HepG2 (cell line): ENCODE data around the gene MAP3K5. TPM values are rescaled to one million over a fixed set of nuclear protein-coding genes. Genes with fewer than 3 reads are reported as not detected.

Experiments
- ATAC-seq: fragments of 200-7000 bp; cut with Tn5 transposase; 3 replicates; pipeline ENCODE4 v1.9.1; 2020; ENCODE audit warnings: mild to moderate bottlenecking, moderate library complexity
- BruUV-seq: library from RNA; stranded (reverse); fragments of 400-500 nt; replicated peaks from 2 replicates; lab custom pipeline; 2021; lab: Mats Ljungman, UMichigan
- CTCF ChIA-PET: fragments of 300-600 bp; formaldehyde crosslinking; extraction: SDS; loops from one replicate; lab custom pipeline; 2021; ENCODE audit warnings: low total read pairs, inconsistent platforms, low intra/inter-chr PET ratio; lab: Yijun Ruan, JAX
- POLR2A ChIA-PET: fragments of 350-600 bp; sonication (Branson Sonifier 250); formaldehyde crosslinking; loops from one replicate; lab custom pipeline; 2020; ENCODE audit warnings: antibody characterized with exemption, inconsistent platforms; lab: Yijun Ruan, JAX
- DNase-seq: peaks from one replicate; pipeline ENCODE4 v3.0.0-alpha.2; 2015; ENCODE audit warnings: low spot score
- FAIRE-seq: peaks from 3 replicates; lab custom pipeline; 2011; peaks lifted over from hg19 to GRCh38; lab: Jason Lieb, UNC
- H2AFZ ChIP-seq: one replicate; pipeline ENCODE4 v1.6.1; 2011; ENCODE audit warnings: low read length, inconsistent platforms
- H3K27ac ChIP-seq: fragments of 300-600 bp; 3 replicates; pipeline ENCODE4 v1.8.0; 2011; ENCODE audit warnings: mixed run types, mild to moderate bottlenecking, mixed read lengths, low read length, inconsistent platforms; ENCODE audit not compliant: insufficient read depth; ENCODE audit errors: extremely low read length
- H3K27me3 ChIP-seq, 2 experiments: fragments of 200-600 bp in 1 of 2; 2 replicates in 1 of 2; 3 replicates in 1 of 2; pipeline versions ENCODE4 v1.6.0 to v1.8.0; 2011; ENCODE audit warnings: low read length in 2 of 2, mild to moderate bottlenecking in 2 of 2, moderate library complexity in 2 of 2, inconsistent platforms in 1 of 2; ENCODE audit not compliant: insufficient read depth in 2 of 2, control insufficient read depth in 1 of 2
- H3K36me3 ChIP-seq, 2 experiments: fragments of 200-600 bp in 1 of 2; replicated peaks in 1 of 2; 2 replicates in 1 of 2; 3 replicates in 1 of 2; pipeline versions ENCODE4 v1.5.1 to v1.8.0; 2011; ENCODE audit warnings: low read length in 2 of 2, inconsistent platforms in 1 of 2; ENCODE audit not compliant: insufficient read depth in 2 of 2, control insufficient read depth in 1 of 2
- H3K4me1 ChIP-seq: 2 replicates; pipeline ENCODE4 v1.5.1; 2012; ENCODE audit warnings: low read length, inconsistent platforms; ENCODE audit not compliant: insufficient read depth
- H3K4me2 ChIP-seq: 2 replicates; pipeline ENCODE4 v1.6.0; 2011; ENCODE audit warnings: low read depth, low read length, inconsistent platforms
- H3K4me3 ChIP-seq, 3 experiments: fragments of 200-600 bp in 1 of 3; sonication (generic), shearing (Covaris generic) in 1 of 3; replicated peaks in 1 of 3; 2 replicates each; pipeline ENCODE4 v1.5.1; 2011 to 2016; ENCODE audit warnings: low read length in 3 of 3, inconsistent platforms in 2 of 3, low read depth in 2 of 3, mild to moderate bottlenecking in 2 of 3, control low read depth in 1 of 3, mixed read lengths in 1 of 3; ENCODE audit not compliant: insufficient read depth in 1 of 3
- H3K79me2 ChIP-seq: one replicate; pipeline ENCODE4 v1.6.1; 2011; ENCODE audit warnings: low read length, inconsistent platforms; ENCODE audit not compliant: insufficient read depth
- H3K9ac ChIP-seq: 2 replicates; pipeline ENCODE4 v1.6.0; 2011; ENCODE audit warnings: mild to moderate bottlenecking, low read depth, low read length, inconsistent platforms; ENCODE audit not compliant: insufficient read depth
- H3K9me3 ChIP-seq: 2 replicates; pipeline ENCODE4 v1.5.1; 2012; ENCODE audit warnings: mild to moderate bottlenecking, low read length
- H4K20me1 ChIP-seq: 2 replicates; pipeline ENCODE4 v1.6.0; 2011; ENCODE audit warnings: inconsistent platforms, mild to moderate bottlenecking, low read length, moderate library complexity; ENCODE audit not compliant: insufficient read depth
- CC2D1A ChIP-seq: sonication (generic); formaldehyde crosslinking; IDR thresholded peaks from 2 replicates; pipeline ENCODE4 v1.8.1; 2023; ENCODE audit warnings: mild to moderate bottlenecking, missing genetic modification reagents
- KDM5B ChIP-seq: sonication (generic); formaldehyde crosslinking; IDR thresholded peaks from 2 replicates; pipeline ENCODE4 v1.4.0; 2020; ENCODE audit warnings: missing genetic modification reagents, mild to moderate bottlenecking, borderline replicate concordance
- NRL ChIP-seq: sonication (generic); formaldehyde crosslinking; IDR thresholded peaks from 2 replicates; pipeline ENCODE4 v1.5.0; 2020; ENCODE audit warnings: missing genetic modification reagents, mild to moderate bottlenecking, moderate library complexity, borderline replicate concordance
- POLR2AphosphoS2 ChIP-seq: IDR thresholded peaks from 2 replicates; pipeline ENCODE4 v1.6.1; 2011; ENCODE audit warnings: low read depth, low read length, improper control_type of control experiment
- RBM22 ChIP-seq: fragments of 200-400 bp; formaldehyde crosslinking; optimal IDR thresholded peaks from 2 replicates; pipeline ENCODE3; 2017; ENCODE audit warnings: mild to moderate bottlenecking, low read length, moderate library complexity
- SPEN ChIP-seq: sonication (generic); formaldehyde crosslinking; IDR thresholded peaks from 2 replicates; pipeline ENCODE4 v1.5.1; 2020; ENCODE audit warnings: low read depth, mild to moderate bottlenecking, missing genetic modification reagents
- ZBTB21 ChIP-seq: sonication (generic); formaldehyde crosslinking; IDR thresholded peaks from 2 replicates; pipeline ENCODE4 v1.4.0; 2020; ENCODE audit warnings: missing genetic modification reagents
- ZNF792 ChIP-seq: IDR thresholded peaks from 2 replicates; pipeline ENCODE4 v1.6.1; 2016
- WGBS: methylation state at CpG from one replicate; pipeline ENCODE4 v1.1.6; 2017; ENCODE audit warnings: low lambda C conversion rate; 5-methylcytosine and 5-hydroxymethylcytosine counted together
- in situ Hi-C: cut with HindIII; loops from 2 replicates; pipeline ENCODE4 v1.10.0; 2017; ENCODE audit warnings: low pct_unique_long_range_greater_than_20kb; ENCODE audit not compliant: extremely low pct_ligation_motif_present
- intact Hi-C: fragments of 100-400 bp; cut with micrococcal nuclease; formaldehyde crosslinking; loops from one replicate; pipeline ENCODE4 v1.10.0; 2022; ENCODE audit not compliant: unreplicated experiment
- polyA plus RNA-seq, 8 experiments: library from polyadenylated mRNA; depleted of rRNA in 3 of 8; stranded (reverse) in 7 of 8; unstranded in 1 of 8; fragments of >200 nt; fragmentation: Illumina TruSeq in 4 of 8; extraction: Trizol in 4 of 8; gene quantifications; 2 replicates each; pipeline versions ENCODE4 v1.2.1 to v1.2.3, GENCODE V29; 2011 to 2016; ENCODE audit warnings: low read depth in 4 of 8, missing spikeins in 1 of 8, mixed read lengths in 1 of 8; ENCODE audit not compliant: insufficient read depth in 1 of 8
- total RNA-seq, 5 experiments: library from RNA; depleted of rRNA; stranded (reverse); fragments of >200 nt; fragmentation: Illumina TruSeq; extraction: Trizol; gene quantifications; 2 replicates each; pipeline ENCODE4 v1.2.3, GENCODE V29; 2016; ENCODE audit warnings: low read depth in 1 of 5
- TF ChIP-seq, protein P1 (sequence below): sonication (generic); formaldehyde crosslinking; IDR thresholded peaks from 2 replicates; pipeline ENCODE4 v1.4.0; 2020; ENCODE audit warnings: missing genetic modification reagents
- TF ChIP-seq, protein P2 (sequence below): IDR thresholded peaks from 2 replicates; pipeline ENCODE4 v1.6.1; 2016

The MAP3K5 gene
- total and polyA plus RNA-seq, 2 of the 13 experiments (the other 11 are each of a cell fraction or from before 2014, with no cell fraction given): not detected

DNA sequence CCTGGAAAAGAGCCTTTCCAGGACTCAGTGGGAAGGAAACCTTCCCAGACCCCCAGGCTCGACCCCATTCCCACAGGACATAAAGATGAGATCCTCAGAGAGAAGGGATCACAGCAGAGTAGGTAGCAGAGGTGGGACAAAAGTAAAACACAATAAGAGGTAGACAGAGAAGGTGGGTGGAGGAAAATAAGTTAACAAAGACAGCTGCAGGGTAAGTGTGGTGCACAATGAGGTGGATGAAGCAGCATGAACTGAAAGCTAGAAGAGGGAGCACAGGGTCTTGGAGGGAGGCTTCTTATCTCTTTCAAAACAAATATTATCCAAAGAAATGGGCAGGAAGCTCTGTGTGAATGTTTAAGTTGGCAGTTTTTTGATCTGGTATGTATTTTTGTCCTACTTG is 228.1 kb downstream of the MAP3K5 start:
- CTCF ChIA-PET: no interaction called here

DNA sequence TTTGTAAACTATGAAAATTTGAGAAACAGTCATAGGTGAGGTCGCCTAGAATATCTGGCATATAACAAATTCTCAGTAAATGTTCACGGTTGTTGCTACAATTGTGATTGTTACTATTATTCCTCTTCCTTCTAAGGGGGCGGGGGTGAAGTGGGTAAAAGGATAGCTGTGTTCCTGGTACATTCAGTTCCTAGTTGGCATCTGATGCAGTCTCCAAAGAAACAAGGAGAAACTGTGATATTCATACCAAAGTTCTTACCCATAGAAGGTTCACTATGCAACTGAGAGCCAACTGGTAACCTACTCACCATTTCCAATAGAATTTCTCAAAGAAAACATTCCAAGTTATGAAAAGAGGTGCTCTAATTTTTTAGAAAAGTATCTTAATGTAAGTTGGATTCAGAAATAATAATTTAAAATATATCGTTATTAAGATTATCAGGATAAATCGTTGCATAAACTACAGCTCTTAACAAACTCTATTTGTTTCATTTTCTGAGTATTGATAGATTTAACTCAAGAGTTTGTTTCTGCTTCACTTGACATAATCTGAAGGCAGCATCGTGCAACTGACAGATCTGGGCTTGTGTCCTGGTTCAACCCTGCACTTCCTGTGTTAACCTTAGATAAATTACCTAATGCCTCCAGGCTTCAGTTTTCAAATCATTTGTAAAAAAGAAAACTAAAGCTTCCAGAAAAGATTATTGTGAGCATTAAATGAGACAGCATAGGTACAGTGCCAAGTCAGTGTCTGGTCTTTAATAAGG is 228.7 kb downstream of the MAP3K5 start:
- WGBS: 1% methylated on average over 6 of the region's 6 CpGs
- ChIA-PET POLR2A (no interaction called here), CTCF (no interaction called here)
- no peak for FAIRE-seq
- Histone ChIP-seq H3K4me2 (no peak overlapping the region), H3K4me1 (no peaks in the 10 kb centered on the region), H3K27me3 (peaks cover 0 to 12% of the 10 kb centered on the region in 2 experiments; a peak in 3 of 5 replicates), H3K27ac (no peak overlapping the region), H3K9me3 (no peaks in the 10 kb centered on the region), H3K4me3 (no peak overlapping the region), H3K9ac (no peak overlapping the region), H2AFZ (no peak overlapping the region), H3K36me3 (no peaks in the 10 kb centered on the region), H4K20me1 (no peaks in the 10 kb centered on the region), H3K79me2 (no peaks in the 10 kb centered on the region)
- no TSS peak for BruUV-seq
- intact Hi-C loops (no loop called here), in situ Hi-C loops (no loop called here)
- ATAC-seq: no peak
- DNase-seq: no peak
- TF ChIP-seq RBM22 (no peak), KDM5B (CRISPR knock-in tag) (no peak), CC2D1A (no peak), NRL (CRISPR knock-in tag) (no peak), ZBTB21 (CRISPR knock-in tag) (no peak), SPEN (CRISPR knock-in tag) (no peak), POLR2AphosphoS2 (no peak), ZNF792 (CRISPR knock-in tag) (no peak)
- TF ChIP-seq, protein P1, sequence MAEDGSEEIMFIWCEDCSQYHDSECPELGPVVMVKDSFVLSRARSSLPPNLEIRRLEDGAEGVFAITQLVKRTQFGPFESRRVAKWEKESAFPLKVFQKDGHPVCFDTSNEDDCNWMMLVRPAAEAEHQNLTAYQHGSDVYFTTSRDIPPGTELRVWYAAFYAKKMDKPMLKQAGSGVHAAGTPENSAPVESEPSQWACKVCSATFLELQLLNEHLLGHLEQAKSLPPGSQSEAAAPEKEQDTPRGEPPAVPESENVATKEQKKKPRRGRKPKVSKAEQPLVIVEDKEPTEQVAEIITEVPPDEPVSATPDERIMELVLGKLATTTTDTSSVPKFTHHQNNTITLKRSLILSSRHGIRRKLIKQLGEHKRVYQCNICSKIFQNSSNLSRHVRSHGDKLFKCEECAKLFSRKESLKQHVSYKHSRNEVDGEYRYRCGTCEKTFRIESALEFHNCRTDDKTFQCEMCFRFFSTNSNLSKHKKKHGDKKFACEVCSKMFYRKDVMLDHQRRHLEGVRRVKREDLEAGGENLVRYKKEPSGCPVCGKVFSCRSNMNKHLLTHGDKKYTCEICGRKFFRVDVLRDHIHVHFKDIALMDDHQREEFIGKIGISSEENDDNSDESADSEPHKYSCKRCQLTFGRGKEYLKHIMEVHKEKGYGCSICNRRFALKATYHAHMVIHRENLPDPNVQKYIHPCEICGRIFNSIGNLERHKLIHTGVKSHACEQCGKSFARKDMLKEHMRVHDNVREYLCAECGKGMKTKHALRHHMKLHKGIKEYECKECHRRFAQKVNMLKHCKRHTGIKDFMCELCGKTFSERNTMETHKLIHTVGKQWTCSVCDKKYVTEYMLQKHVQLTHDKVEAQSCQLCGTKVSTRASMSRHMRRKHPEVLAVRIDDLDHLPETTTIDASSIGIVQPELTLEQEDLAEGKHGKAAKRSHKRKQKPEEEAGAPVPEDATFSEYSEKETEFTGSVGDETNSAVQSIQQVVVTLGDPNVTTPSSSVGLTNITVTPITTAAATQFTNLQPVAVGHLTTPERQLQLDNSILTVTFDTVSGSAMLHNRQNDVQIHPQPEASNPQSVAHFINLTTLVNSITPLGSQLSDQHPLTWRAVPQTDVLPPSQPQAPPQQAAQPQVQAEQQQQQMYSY: no peak

More for the DNA sequence above, 228.1 kb downstream of the MAP3K5 start:
- no peak for ATAC-seq
- no peak overlapping the region for H2AFZ ChIP-seq
- H4K20me1 ChIP-seq: no peaks in the 10 kb centered on the region
- H3K79me2 ChIP-seq: no peaks in the 10 kb centered on the region
- intact Hi-C loops: no loop called here
- no peak for FAIRE-seq
- 0% methylated on average over 1 of the region's 1 CpG for WGBS
- no peaks in the 10 kb centered on the region for H3K9me3 ChIP-seq
- H3K27me3 ChIP-seq: peaks cover 0 to 12% of the 10 kb centered on the region in 2 experiments; a peak in 3 of 5 replicates
- H3K4me1 ChIP-seq: no peaks in the 10 kb centered on the region
- no peak overlapping the region for H3K9ac ChIP-seq
- H3K27ac ChIP-seq: no peak overlapping the region
- no peak overlapping the region for H3K4me3 ChIP-seq
- TF ChIP-seq, protein P2, sequence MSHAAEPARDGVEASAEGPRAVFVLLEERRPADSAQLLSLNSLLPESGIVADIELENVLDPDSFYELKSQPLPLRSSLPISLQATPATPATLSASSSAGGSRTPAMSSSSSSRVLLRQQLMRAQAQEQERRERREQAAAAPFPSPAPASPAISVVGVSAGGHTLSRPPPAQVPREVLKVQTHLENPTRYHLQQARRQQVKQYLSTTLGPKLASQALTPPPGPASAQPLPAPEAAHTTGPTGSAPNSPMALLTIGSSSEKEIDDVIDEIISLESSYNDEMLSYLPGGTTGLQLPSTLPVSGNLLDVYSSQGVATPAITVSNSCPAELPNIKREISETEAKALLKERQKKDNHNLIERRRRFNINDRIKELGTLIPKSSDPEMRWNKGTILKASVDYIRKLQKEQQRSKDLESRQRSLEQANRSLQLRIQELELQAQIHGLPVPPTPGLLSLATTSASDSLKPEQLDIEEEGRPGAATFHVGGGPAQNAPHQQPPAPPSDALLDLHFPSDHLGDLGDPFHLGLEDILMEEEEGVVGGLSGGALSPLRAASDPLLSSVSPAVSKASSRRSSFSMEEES (CRISPR knock-in tag): no peak
- no TSS peak for BruUV-seq
- no peak overlapping the region for H3K4me2 ChIP-seq
- DNase-seq: no peak
- H3K36me3 ChIP-seq: no peaks in the 10 kb centered on the region
- in situ Hi-C loops: no loop called here
- POLR2A ChIA-PET: no interaction called here
